Keratinocyte (primary cell): ENCODE data around the gene INTS3.
"Not testable (repeated sequence)": the region's sequence is repeated elsewhere in the genome, so short reads cannot be mapped to it uniquely, and the experiment has no call there.

Experiments used
- CTCF ChIP-seq, 3 experiments: IDR thresholded peaks in 1 of 3; conservative IDR thresholded peaks in 1 of 3; optimal IDR thresholded peaks in 1 of 3; 2 replicates in 2 of 3; 3 replicates in 1 of 3; pipeline versions ENCODE3 to v1.5.1; 2011; ENCODE audit warnings: low read length in 3 of 3, mild to moderate bottlenecking in 3 of 3, moderate library complexity in 2 of 3, control low read depth in 1 of 3, inconsistent platforms in 1 of 3; ENCODE audit not compliant: insufficient read depth in 2 of 3; ENCODE audit errors: extremely low read depth in 1 of 3
- EZH2 ChIP-seq: IDR thresholded peaks from one replicate; pipeline ENCODE4 v1.6.1; 2012; ENCODE audit warnings: inconsistent platforms, mild to moderate bottlenecking, low read length, moderate library complexity

DNA sequence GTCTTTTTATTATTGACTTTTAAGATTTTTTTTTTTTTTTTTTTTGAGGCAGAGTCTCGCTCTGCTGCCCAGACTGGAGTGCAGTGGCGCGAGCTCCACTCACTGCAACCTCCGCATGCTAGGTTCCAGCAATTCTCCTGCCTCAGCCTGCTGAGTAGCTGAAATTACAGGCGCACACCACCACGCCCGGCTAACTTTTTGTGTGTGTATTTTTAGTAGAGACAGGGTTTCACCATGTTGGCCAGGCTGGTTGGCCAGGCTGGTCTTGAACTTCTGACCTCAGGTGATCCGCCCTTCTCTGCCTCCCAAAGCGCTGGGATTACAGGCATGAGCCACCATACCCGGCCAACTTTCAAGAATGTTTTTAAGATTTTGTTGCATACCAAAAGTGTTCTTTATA, 38.8 kb downstream of the INTS3 start:
- not testable (repeated sequence) for TF ChIP-seq CTCF (optimal IDR thresholded peaks at IDR 0.05 in 1 of 3, IDR thresholded peaks at IDR 0.05 in 1 of 3, conservative IDR thresholded peaks at IDR 0.05 in 1 of 3; ENCODE audit: extremely low read depth in 1 of 3, insufficient read depth in 2 of 3, low read length in 3 of 3); EZH2
